Muscle of back (tissue), 11 donors: ENCODE results near the gene GRIK2. TPM values are rescaled to one million over a fixed set of nuclear protein-coding genes. Genes with fewer than 3 reads are reported as not detected.

Experiments
- DNase-seq, 3 donors: peaks; one replicate each; pipeline versions ENCODE4 v3.0.0 to v3.0.0-alpha.2; 2013
- polyA plus RNA-seq, 10 donors: library from polyadenylated mRNA; unstranded; fragments of 120-200 nt; gene quantifications; one replicate each; pipeline ENCODE4 v1.2.1, GENCODE V29; 2013; ENCODE audit not compliant: insufficient read length in 10 of 10

GRIK2 gene
- polyA plus RNA-seq, 10 donors: 1.0 to 3.7 (median 1.6) TPM

DNA sequence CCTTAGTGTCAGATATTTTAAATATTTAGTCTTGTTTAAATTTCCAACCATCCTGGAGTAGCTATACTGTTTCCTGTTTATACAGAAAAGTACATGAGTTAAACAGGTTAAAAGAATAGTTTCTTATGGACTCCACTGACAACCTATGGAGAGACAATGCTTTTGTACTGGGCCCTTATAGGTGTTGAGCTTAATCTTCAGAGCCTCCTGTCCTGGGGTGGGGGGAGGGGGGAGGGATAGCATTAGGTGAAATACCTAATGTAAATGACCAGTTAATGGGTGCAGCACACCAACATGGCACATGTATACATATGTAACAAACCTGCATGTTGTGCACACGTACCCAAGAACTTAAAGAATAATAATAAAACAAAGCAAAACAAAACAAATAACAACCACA is 322.9 kb downstream of the GRIK2 start:
- DNase-seq: no peak

DNA sequence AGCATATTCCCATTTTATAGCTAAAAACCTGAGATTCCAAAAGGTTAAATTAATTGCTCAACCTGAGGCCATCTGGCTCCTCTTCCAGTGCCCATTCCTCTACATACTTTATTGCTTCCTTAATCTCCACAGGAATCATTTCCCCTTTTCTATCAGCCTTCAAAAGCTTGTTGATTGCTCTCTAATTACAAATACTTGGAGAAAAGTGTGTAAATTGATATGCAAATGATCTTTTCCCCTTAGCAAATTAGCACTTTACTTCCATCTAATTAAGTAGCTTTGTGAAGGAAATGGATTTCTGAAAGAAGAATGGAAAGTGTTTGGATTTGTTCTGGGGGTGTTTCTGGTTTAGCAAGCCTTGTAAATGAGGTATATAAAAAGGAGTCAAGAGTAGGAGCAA is 323.3 kb downstream of the GRIK2 start:
- DNase-seq: no peak

- DNase-seq: no peak
Observed at GRCh38 chr6:101719521-101719920, 326.0 kb downstream of the GRIK2 start.

DNA sequence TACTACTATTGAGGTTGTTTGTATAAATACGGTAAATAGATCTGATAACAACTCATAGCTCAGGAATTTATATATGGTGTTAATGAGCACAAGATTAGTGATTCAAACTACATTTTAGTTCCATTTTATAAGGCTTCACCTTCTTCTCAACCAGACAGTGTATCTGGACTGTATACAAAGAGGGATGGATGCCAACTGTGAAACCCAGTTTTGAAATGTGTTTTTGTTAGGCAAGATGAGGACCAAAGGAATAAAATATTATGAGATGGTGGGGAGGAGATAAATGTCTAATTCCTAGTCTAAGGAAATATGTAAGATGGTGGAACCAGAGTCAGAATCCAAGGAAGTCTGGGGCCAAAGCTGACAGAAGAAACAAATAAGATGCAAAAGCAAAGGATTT is 329.0 kb downstream of the GRIK2 start:
- DNase-seq: no peak

- DNase-seq: peak in 1 of 3 donors; percentile 94
Observed at GRCh38 chr6:101722991-101723579, 329.6 kb downstream of the GRIK2 start.

DNA sequence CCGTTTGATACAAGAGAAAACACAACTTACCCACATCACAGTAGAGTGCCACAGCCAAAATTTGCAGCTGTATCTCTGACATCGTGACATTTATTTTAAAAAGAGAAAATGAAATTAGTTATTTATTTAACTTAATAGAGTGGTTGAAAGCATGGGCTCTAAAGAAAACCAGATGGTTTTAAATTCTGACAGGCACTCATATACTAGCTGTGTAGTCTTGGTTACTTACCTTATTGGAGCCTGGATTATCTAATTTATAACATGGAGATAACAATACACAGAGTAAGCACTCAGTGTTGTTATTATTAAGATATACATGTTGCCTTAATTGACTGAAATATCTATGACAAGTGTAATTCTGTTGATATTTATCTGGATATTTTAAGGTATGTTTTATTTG is 334.9 kb downstream of the GRIK2 start:
- DNase-seq: no peak

- DNase-seq: no peak
Observed at GRCh38 chr6:101728956-101729355, 335.4 kb downstream of the GRIK2 start.

- no peak for DNase-seq
Observed at GRCh38 chr6:101730954-101731353, 337.4 kb downstream of the GRIK2 start.

- no peak for DNase-seq
Observed at GRCh38 chr6:101733899-101734298, 340.4 kb downstream of the GRIK2 start.

- no peak for DNase-seq
Observed at GRCh38 chr6:101738481-101738880, 345.0 kb downstream of the GRIK2 start.

DNA sequence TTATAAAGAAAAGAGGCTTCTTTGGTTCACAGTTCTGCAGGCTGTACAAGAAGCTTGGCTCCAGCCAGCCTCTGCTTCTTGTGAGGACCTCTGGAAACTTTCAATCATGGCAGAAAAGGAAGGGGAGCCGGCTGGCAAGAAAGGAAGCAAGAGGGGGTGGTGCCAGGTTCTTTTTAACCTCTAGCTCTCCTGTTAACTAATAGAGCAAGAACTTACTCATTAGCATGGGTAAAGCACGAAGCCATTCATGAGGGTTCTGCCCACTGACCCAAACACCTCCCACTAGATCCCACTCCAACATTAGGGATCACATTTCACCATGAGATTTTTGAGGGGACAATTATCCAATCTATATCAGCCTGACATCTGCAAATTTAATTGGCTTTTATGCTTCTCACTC is 347.1 kb downstream of the GRIK2 start:
- no peak for DNase-seq

DNA sequence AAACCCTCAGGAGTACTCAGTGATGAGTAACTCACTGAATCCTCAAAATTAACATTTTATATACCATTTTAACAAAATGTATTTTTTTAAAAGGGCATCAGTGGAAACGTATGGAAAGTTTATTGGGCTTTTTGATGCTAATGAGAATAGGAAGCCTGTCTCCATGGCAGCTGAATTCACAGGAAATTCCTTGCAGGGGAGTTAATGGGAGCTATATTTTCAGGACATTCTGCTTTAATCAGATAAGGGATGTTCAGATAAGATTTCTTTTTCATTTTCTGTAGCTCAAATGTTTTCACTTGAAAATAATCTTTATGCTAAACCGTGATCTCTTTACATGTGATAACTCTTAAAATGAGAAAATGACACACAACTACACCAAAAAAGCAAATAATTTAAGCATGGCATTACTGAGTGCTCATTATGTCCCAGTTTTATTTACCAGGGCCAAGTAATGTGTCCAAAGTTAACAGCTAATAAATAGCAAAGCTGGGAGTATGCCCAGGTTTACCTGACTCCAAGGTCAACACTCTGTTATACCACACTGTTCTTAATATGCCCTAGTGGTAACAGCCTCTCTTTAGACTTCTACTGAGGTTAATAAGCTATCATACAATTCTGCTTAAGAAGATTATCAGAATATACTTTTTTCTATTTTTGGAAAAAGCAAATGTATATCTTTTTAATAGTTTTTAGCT is 348.1 kb downstream of the GRIK2 start:
- no peak for DNase-seq

- DNase-seq: no peak
Observed at GRCh38 chr6:101747160-101747559, 353.7 kb downstream of the GRIK2 start.

- no peak for DNase-seq
Observed at GRCh38 chr6:101747716-101748115, 354.2 kb downstream of the GRIK2 start.

- DNase-seq: no peak
Observed at GRCh38 chr6:101755931-101756330, 362.4 kb downstream of the GRIK2 start.

- peak in 1 of 3 donors; percentile 23 for DNase-seq
Observed at GRCh38 chr6:101758368-101758767, 364.9 kb downstream of the GRIK2 start.

- peak; percentile 2 to 72 (median 26) for DNase-seq
Observed at GRCh38 chr6:101760843-101761621, 367.5 kb downstream of the GRIK2 start.

DNA sequence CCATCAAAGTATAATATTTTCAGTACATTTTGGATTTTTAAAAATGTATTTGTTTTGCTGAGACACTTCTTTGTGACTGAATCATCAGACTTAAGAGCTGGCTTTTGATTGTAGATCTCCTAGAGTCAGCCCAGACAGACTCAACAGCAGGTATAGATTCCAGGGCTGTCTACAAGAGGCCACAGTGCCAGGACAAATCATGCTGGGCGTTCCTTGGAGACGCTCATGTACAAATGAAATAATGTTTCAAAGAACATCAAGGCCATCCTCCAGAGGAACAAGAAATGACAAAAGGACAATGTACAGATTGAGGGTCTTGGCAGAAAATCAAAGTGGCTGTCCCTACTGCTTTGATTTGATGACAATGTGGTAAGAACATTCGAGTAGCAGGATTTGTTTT is 369.3 kb downstream of the GRIK2 start:
- DNase-seq: no peak

GRCh38 chr6:101765281-101765680 is 371.8 kb downstream of the GRIK2 start:
- DNase-seq: no peak

DNA sequence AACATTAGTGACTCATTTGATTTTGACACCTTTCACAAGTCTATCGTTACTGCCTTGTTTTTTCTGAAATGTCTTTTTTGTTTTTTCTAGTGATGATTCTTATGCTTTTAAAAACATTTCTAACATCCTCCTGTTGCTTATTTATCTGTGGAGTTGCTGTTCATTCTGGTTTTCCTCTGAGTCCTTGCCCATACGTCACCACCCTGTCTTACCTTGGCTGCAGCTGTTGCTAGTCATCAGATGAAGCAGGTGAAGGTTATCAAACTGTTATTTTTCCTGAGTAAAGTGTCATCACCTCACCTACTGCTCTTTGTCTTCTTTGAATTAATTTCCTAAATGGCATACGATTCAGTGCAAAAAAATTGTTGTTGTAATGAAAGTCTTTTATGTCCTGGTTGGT is 376.6 kb downstream of the GRIK2 start:
- DNase-seq: no peak

DNA sequence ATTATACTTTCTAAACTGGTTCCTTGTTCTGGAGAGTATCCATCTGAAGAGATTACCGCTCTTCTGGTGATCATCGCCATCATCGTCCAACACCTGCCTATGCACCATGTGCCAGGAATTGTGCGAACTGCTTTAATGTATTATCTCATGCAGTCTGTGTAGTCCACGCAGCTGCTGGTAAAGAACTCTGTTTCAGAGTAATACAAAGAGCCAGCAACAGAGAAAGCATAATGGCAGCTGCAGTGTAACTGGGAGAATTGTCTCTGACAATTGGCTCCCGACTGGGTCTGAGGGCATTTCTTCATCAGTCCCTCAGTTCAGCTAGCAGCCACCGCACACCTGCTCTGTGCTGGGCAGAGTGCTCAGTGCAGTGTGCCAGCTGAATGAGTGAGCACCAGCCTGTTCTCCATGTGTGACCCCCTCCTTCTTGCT is 383.4 kb downstream of the GRIK2 start:
- peak in 2 of 3 donors; percentile 10 to 17 for DNase-seq

DNA sequence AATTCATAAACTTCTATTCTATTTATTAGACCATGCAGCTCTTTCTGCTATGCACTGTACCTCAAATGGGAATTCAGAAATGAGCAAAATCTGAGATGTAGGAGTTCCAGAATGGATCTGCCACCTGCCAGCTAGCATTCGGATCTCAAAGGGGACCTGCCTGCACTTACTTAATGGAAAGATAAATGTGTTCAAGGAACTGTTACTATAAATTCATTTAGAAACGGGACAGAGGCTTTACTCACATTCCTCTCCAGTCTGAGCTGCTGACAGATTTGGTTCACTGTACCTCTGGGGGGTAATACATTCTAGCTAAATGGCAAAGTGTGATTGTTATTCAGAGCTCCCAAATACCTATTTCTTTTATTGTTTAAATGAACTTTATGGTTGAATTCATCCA is 384.1 kb downstream of the GRIK2 start:
- DNase-seq: no peak
